ACC112 (cell line): Measurements from ENCODE around the gene OFD1.
A peak's percentile ranks its signal among the peaks of the same experiment; 100 is the strongest.

ENCODE experiments used
- H2AFZ ChIP-seq: fragments of 200-600 bp; sonication (generic); one replicate; pipeline ENCODE4 v1.6.0; 2017; ENCODE audit warnings: antibody characterized with exemption, low read length; ENCODE audit not compliant: unreplicated experiment
- H3K27ac ChIP-seq: fragments of 200-600 bp; sonication (generic); 2 replicates; pipeline ENCODE4 v1.5.1; 2014; ENCODE audit warnings: low read depth, mild to moderate bottlenecking, antibody characterized with exemption, low read length, moderate library complexity
- H3K27me3 ChIP-seq: fragments of 200-600 bp; sonication (generic); 2 replicates; pipeline ENCODE4 v1.6.1; 2014; ENCODE audit warnings: mild to moderate bottlenecking, antibody characterized with exemption, low read length, moderate library complexity, mixed read lengths; ENCODE audit not compliant: insufficient read depth
- H3K36me3 ChIP-seq: fragments of 200-600 bp; sonication (generic); 2 replicates; pipeline ENCODE4 v1.6.1; 2016; ENCODE audit warnings: mild to moderate bottlenecking, antibody characterized with exemption, low read length, moderate library complexity, mixed read lengths; ENCODE audit not compliant: insufficient read depth
- H3K4me1 ChIP-seq: fragments of 200-600 bp; sonication (generic); one replicate; pipeline ENCODE4 v1.6.1; 2016; ENCODE audit warnings: low read length, mixed read lengths; ENCODE audit not compliant: insufficient read depth, unreplicated experiment, control insufficient read depth
- H3K4me3 ChIP-seq: fragments of 200-600 bp; sonication (generic); 2 replicates; pipeline ENCODE4 v1.5.1; 2014; ENCODE audit warnings: mild to moderate bottlenecking, low read depth, low read length
- H3K79me2 ChIP-seq: fragments of 200-600 bp; sonication (generic); one replicate; pipeline ENCODE4 v1.6.0; 2016; ENCODE audit warnings: low read length; ENCODE audit not compliant: control insufficient read depth, unreplicated experiment, insufficient read depth

The OFD1 gene

DNA sequence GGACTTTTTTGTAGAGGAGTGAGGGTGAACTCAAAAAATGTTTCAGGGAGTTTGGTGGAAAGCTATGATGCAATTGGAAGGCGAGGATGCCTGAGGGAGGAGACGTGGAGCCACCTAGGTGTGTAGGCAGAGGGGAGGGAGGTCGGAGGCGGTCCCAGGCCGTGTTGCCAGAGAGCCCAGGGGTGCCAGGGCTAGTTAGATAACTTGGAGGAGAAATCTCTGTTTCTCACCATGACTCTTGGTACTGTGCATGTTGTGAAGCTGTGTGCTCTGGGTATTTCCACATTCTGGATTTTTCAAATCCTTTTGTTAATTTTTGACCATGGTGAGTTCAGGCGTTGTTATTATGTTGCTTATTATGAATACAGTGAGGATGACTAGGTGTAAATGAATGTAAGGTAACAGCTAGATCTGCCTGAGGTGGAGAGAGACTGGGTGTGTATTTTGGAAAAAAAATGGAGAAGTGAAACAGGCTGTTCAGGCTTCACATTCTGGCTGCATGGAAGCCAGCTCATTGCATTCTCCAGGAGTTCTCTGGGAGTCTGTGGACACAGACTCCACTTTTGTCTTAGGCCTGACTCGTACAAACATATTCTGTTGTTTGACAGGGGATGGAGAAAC, 41.1 kb upstream of the OFD1 start:
- Histone ChIP-seq H3K4me1 (peaks cover 50% of the 10 kb centered on the region), H3K27me3 (no peaks in the 10 kb centered on the region), H3K79me2 (peaks cover 93% of the 10 kb centered on the region), H3K36me3 (peaks cover 7% of the 10 kb centered on the region; the same call in 1 of the 2 replicates), H2AFZ (no peak overlapping the region), H3K4me3 (peak overlapping the region; percentile 37; the same call in 1 of the 2 replicates), H3K27ac (no peak overlapping the region)

DNA sequence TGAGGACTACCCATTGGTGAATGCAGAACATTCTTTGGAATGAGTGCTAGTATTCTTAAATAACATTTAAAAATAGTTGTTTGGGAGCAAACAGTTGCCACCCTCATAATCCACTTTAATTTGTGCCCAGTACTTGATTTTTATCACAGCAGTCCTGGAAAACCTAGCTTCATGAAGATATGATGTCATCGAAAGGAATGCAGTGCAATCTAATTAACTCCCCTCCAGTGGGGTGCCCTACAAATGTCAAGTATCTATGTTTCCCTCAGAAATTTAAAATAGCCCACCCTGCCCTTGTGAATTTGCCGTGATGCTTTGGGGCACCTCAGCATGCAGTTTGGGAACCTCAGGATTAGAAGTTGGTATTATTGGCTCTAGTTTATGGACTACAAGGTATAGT, 40.2 kb upstream of the OFD1 start:
- peaks cover 59% of the 10 kb centered on the region for H3K4me1 ChIP-seq
- H3K36me3 ChIP-seq = peaks cover 7% of the 10 kb centered on the region; the same call in 1 of the 2 replicates
- H3K27me3 ChIP-seq = no peaks in the 10 kb centered on the region
- no peak overlapping the region for H3K4me3 ChIP-seq
- no peak overlapping the region for H2AFZ ChIP-seq
- no peak overlapping the region for H3K27ac ChIP-seq
- peaks cover 98% of the 10 kb centered on the region for H3K79me2 ChIP-seq

DNA sequence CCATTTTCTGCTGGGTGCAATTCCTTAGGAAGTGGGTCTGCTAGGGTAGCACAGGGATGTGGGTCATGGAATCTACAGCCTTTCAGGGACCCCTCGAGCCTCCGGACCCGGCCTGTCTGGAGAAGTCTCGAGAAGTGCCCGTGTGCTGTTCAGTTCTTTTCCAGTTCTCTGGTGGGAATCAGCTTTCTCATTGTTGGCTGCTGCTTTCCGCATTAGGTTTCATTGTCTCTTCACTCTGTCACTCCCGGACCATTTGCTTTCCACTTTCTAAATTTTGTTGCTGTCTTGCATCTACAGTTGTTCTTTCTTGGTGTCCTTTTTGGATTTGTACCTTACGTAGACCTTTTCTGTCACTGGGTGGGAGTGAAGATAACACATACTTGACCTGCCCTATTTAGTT, 39.6 kb upstream of the OFD1 start:
- Histone ChIP-seq H3K4me3 (no peak overlapping the region), H3K79me2 (peaks cover 96% of the 10 kb centered on the region), H3K27me3 (no peaks in the 10 kb centered on the region), H2AFZ (no peak overlapping the region), H3K27ac (no peak overlapping the region), H3K4me1 (peaks cover 61% of the 10 kb centered on the region), H3K36me3 (peaks cover 7% of the 10 kb centered on the region; the same call in 1 of the 2 replicates)

DNA sequence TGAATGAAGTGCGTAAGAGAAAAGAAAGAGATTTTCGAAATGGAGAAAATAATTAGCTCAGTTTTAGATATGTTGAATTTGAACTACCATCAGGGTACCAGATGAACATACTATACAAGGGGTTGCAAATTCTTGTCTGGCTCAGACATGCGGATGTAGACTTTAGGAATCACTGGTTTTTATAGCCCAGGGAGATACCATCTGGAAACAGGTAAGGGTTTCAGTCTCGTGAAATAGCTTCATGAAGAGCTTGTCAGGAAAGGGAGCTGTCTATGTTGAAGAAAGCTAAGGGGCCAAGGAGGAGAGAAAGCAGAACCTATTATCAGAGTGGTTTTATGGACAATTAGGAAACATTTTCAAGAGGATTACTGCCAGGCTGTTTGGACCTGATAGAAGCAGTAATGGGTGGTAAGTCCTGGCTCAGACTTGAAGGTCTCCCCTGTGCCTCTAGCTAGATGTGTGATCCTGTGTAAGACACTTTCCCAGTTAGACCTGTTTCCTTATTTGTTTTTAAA, 38.9 kb upstream of the OFD1 start:
- peaks cover 58% of the 10 kb centered on the region for H3K4me1 ChIP-seq
- peaks cover 96% of the 10 kb centered on the region for H3K79me2 ChIP-seq
- H3K27me3 ChIP-seq = no peaks in the 10 kb centered on the region
- no peak overlapping the region for H3K4me3 ChIP-seq
- peaks cover 3% of the 10 kb centered on the region; the same call in 1 of the 2 replicates for H3K36me3 ChIP-seq
- H3K27ac ChIP-seq = no peak overlapping the region
- no peak overlapping the region for H2AFZ ChIP-seq

DNA sequence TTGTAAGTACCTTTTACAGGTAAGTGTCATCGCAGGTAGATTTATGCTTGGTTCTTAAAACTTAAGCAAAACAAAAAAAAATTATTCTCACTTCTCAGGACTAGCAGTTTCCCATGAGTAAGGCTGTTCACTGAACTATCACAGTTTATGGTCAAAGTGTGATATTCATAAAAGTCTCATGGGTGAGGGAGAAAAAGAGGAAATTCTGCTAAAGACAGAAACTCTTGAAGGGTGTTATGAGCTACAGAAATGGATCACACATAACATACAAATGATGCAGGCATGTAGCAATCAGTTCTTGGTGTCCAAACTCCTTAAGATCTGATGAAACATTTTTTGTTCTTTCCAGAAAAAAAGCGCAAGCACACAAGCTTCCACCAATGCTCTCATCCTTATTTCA, 37.1 kb upstream of the OFD1 start:
- H3K79me2 ChIP-seq = peaks cover 95% of the 10 kb centered on the region
- H2AFZ ChIP-seq = no peak overlapping the region
- no peak overlapping the region for H3K4me3 ChIP-seq
- no peak overlapping the region for H3K27ac ChIP-seq
- H3K27me3 ChIP-seq = no peaks in the 10 kb centered on the region
- H3K36me3 ChIP-seq = peaks cover 2% of the 10 kb centered on the region; the same call in 1 of the 2 replicates
- H3K4me1 ChIP-seq = peaks cover 46% of the 10 kb centered on the region

DNA sequence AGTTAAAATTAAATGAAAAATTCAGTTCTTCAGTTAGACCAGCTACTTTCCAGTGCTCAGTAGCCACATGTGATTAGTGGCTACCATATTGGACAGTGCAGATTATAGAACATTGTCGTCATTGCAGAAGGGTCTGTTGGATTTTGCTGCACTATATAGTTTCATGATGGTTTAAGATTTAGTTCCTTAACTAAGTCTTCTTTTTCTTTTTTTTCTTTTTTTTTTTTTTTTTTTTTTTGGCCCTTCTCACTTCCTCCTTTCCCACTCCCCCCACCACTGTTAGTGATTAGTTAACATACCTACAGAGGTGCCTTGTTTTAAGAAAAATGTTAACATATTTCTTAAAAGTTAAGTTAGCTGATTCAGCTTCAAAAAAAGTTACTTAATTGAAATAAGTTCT, 36.6 kb upstream of the OFD1 start:
- no peaks in the 10 kb centered on the region; the same call in 1 of the 2 replicates for H3K36me3 ChIP-seq
- H3K4me3 ChIP-seq = no peak overlapping the region
- peaks cover 94% of the 10 kb centered on the region for H3K79me2 ChIP-seq
- no peak overlapping the region for H3K27ac ChIP-seq
- H2AFZ ChIP-seq = no peak overlapping the region
- H3K4me1 ChIP-seq = peaks cover 42% of the 10 kb centered on the region
- no peaks in the 10 kb centered on the region for H3K27me3 ChIP-seq

DNA sequence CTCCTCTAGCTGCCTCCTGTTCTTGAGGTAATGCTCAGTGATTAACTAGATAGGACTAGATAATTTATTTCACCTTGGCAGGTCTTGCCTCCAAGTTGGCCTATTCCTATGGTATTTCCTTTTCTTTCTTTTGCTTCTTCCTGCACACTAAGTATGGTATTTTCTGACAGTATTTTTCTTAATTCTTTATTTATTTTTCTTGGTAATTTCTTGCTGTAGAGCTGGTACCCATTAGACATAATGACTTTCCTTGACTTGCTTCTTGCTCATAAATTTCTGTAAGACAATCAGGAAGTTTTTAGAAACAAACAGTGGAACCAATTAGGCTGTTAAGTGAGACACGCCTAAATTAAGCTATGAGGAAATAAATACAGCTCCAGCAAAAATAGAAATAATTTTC, 36.1 kb upstream of the OFD1 start:
- Histone ChIP-seq H3K79me2 (peaks cover 94% of the 10 kb centered on the region), H3K36me3 (no peaks in the 10 kb centered on the region; the same call in 1 of the 2 replicates), H3K27ac (no peak overlapping the region), H3K4me3 (no peak overlapping the region), H2AFZ (no peak overlapping the region), H3K27me3 (no peaks in the 10 kb centered on the region), H3K4me1 (peaks cover 42% of the 10 kb centered on the region)

DNA sequence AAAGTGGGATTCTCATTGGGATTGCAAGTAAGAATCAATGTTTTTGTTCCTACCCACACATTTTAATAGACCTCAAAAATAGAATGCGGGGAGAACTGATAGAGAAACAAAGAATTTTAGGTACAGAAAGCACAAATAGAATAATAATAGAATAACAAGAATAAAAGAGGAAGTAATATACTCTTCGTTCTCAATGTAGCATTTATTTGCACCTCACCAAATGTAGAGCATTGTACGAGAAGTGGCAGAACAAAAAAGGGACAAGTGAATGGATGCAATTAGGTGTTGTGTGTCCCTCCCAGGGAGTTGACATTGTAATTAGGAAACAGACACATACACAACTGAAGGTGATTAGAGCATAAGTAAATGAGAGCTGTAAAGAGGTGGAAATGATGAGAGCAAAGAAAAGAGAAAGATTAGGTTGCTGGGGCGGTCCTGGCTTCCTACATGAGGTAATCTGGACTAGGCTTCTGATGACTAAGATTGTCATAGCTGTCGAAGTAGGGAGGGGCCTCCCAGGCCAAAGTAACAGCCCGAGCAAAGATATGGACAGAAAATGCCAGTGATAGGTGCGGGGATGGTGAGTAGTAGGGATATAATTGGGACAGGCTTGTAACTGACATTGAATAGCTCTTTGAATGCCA, 35.2 kb upstream of the OFD1 start:
- Histone ChIP-seq H3K27ac (no peak overlapping the region), H3K4me1 (peaks cover 42% of the 10 kb centered on the region), H3K79me2 (peaks cover 92% of the 10 kb centered on the region), H2AFZ (no peak overlapping the region), H3K27me3 (no peaks in the 10 kb centered on the region), H3K4me3 (no peak overlapping the region), H3K36me3 (no peaks in the 10 kb centered on the region; the same call in 1 of the 2 replicates)

DNA sequence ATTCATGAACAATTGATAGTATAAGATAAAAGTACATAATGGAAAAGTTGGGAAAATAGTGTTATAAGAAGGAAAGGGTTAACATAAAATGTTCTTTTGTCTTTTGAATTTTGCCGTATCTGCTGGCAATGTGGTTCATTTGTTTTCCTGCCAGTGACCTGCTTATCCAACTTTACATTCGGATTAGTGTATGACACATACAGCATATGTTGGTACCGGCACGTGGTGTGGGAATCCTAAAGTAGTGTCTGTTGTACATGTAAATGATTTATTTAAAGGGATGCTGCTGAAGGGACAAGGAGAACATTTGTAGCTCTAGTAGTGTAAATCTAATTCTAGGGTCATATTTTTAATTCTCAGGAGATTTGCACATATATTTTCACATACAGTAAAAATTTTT, 34.2 kb upstream of the OFD1 start:
- Histone ChIP-seq H3K27me3 (no peaks in the 10 kb centered on the region), H3K79me2 (peaks cover 85% of the 10 kb centered on the region), H3K4me3 (no peak overlapping the region), H3K36me3 (no peaks in the 10 kb centered on the region; the same call in 1 of the 2 replicates), H3K4me1 (peaks cover 33% of the 10 kb centered on the region), H3K27ac (no peak overlapping the region), H2AFZ (no peak overlapping the region)

DNA sequence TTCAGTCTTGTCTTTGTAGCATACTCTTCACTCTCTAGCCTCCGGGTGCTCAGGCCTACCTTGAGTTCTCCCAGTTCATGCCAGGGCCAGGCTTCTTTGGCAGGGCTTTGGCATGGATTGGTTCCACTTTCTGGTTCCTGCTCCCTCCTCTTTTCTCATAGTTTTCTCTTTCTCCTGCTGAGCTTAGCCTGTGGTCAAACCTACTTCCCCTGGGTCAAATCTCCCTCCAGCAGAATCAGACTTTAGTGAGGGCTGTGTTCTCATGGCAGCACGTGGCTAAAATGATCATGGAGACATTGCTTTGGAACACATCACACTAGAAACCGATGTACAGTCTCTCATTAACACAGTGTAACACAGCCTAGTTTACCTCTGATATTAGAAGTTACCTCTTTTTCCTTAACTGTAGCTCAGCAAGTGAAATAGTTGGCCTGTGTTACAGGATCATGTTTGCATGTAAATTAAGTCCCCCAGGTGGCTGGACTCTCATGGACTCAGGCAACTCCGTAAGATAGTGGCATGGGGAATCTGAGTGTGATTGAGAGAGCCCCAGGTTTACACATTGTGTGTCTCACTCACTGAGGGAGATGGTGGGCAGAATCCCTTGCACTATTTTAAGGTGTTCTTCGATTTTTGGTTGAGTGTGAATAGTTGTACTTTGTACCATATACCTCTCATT, 32.3 kb upstream of the OFD1 start:
- H3K4me3 ChIP-seq = no peak overlapping the region
- H3K4me1 ChIP-seq = peaks cover 33% of the 10 kb centered on the region
- H2AFZ ChIP-seq = no peak overlapping the region
- H3K79me2 ChIP-seq = peaks cover 78% of the 10 kb centered on the region
- H3K36me3 ChIP-seq = no peaks in the 10 kb centered on the region; the same call in 1 of the 2 replicates
- no peaks in the 10 kb centered on the region for H3K27me3 ChIP-seq
- no peak overlapping the region for H3K27ac ChIP-seq
